Cardiac ventricle fibroblast (primary cell): ENCODE data around the gene CDK2AP2. TPM values are rescaled to one million over a fixed set of nuclear protein-coding genes. Genes with fewer than 3 reads are reported as not detected.

Experiments
- total RNA-seq: library from RNA; depleted of rRNA; stranded (reverse); fragments of >200 nt; gene quantifications from 2 replicates; pipeline ENCODE4 v1.2.3, GENCODE V29; 2015

The CDK2AP2 gene, protein sequence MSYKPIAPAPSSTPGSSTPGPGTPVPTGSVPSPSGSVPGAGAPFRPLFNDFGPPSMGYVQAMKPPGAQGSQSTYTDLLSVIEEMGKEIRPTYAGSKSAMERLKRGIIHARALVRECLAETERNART
- total RNA-seq: 29.5 and 35.6 TPM in 2 replicates

DNA sequence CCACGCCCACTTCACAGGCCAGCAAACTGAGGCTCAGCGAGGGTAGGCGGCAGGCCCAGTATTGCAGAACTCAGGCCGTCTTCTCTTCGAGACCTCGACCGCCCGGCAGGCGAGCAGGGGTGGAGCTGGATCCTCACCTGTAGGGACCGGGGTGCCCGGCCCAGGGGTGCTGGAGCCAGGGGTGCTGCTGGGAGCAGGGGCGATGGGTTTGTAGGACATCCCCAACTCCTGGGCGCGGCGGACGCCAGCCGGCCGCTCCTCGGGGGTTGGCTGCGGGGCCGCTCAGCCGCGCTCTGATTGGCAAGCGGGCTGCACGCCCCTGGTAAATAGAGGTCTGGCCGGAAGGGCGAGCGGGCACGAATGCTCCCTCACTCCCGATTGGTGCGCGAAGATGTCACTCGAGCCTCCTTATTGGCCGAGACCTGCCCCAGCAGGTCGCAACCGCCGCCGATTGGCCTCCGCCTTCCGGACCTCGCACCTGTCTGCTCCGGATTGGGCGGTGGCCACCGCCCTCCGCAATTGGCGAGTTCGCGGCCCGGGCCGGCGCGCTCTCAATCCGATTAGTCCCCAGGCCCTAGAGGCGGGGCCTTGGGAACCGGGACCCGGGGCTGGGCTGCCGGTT lies at the start of gene CDK2AP2:
Gene CDK2AP2 (minus strand): TSS at position 299 of the 622 bp plus-strand sequence. CDS start 80 bp downstream, at position 219.

DNA sequence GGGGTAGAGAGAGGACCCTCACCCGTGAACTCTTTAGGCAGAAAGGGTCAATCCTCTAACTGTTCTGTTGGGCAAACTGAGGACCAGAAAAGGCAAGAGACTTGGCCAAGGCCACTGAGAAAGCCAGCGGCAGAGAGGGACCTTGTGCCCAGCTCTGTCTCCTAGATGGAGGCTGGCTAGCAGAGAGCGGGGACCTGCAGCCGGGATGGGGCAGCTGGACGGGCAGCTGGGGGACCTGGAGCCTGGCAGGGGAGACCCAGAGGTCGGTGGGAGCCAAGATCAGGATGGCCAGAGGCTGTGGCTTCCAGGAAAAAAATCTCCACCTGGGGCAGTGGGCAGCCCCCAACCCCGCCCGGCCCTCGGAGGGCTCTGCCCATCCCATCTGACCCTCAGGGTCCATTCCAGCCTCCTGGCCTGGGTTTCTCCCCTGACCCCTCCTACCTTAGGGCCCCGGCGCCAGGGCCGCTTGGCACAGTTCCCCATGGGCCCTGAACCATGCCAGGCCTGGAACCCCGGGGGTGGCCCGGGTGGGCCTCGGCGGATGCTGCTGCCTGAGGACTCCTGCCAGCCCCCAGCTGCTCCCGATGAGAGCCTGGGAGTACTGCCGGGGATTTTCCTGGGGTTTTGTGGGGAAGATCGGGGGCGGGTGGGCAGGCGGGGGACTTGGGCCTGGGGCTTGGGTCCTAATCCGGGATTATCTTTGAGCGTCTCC lies 15.0 kb upstream of the CDK2AP2 start, which contains the start of gene CABP2:
Gene CABP2 (minus strand): TSS at position 603 of the 712 bp plus-strand sequence. CDS start 120 bp downstream, at position 483.

DNA sequence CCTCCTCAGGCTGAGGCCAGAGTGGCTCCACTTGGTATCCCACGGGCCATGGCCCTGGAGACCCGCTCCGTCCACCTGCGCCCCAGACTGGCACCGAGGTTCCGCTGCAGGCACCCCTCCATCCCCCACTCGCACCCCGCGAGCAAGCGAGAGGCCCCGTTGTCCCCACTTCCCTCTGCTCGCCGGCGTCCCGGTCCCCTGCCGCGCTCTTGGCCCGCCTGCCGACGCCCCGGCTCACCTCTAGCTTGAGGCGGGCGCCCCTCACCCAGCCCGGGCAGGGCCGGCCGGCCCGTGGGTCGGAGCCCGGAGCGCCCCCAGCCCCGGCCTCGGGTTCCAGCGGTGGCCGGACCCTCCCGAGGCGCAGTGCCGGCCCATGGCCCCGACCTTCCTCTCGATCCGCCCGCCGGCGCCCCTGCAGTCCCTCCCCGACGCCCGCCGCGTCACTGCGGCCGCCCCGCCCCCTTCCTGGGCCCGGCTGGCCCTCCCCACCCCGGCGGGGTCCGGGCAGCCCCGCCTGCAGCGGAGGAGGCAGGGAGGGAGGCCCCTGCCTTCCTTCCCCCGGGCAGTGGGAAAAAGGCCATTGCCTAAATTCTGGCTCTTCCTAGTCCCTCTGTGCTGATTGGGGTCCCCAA lies 2.9 kb downstream of the CDK2AP2 start, which contains the start of gene PITPNM1:
Gene PITPNM1 (minus strand): TSS at position 414 of the 632 bp plus-strand sequence. CDS start 1,183 bp downstream, outside the sequence.

DNA sequence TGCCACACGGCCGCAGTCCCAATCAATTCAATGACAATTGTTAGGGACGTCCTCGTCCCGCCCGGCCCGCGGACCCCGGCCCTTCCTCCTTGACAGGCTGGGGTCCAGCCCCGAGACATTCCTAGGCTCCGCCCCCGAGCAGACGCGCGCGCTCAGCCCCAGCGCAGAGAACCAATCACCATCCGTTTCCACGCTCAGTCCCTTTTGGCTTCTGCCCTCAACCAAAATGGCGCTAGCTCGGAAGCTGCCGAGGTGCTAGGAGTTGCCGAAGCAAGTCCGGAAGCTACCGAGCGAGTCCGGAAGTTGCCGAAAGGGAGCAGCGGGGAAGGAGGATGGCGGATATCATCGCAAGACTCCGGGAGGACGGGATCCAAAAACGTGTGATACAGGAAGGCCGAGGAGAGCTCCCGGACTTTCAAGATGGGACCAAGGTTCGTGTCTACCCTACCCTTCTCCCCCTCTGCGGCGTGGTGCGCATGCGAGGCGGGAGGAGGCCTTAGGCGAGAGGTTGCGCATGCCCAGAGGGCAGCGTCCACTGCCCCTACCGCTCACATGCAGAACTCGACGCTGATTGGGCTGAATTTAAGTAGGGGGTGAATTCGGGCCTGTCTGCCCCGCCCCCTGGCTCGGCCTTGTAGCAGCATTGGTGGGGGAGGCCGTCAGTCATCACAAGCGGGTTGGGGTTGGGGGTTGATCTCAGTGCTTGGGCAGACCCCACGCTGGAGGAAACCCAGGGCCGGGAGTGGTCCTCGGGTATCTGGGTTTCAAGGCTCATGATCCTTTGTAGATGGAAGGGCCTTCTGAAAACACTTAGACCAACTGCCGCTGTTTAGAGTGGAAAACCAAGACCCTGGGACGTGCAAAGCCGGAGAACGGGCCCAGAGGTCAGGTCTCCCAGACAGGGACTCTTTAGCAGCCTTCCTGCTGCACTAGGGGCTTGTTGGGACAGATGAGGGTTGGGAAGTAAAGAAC lies 24.8 kb downstream of the CDK2AP2 start, which contains the start of gene AIP:
Gene AIP (plus strand): TSS at position 200 of the 972 bp plus-strand sequence. CDS start 133 bp downstream, at position 333.

DNA sequence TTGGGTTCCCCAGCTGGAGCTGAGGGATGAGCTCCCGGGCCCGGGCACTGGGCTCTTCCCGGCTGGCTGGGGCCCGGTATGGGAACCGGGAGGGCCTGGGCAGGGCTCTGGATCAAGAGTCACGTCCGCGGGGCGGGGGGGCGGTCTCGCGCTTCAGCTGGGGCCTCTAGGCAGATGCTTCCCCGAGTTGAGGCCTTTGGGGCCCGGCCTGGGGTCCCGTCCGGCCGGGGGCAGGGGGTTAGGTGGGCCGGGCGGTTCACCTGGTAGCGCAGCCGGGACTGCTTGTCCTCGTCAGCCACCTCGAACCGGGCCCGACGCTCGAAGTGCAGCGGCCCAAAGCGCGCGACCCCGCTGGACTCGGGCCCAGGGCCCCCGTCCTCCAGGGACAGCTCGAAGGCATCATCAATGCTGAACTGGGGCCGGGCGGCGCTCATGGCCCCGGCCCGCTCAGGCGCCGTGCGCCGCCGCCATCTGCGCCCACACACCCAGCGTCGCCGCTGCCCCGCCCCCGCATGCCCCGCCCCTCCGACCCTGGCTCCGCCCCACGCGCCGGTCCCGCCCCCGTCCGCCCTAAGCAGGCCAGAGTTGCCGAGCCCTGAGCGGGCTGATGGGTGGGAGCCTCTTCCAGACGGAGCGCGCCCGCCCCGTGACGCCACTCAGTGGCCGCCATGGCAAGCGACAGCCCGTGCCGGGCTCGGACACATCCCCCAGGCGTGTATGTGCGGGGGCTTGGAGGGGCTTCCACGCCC lies 39.0 kb downstream of the CDK2AP2 start, which contains the start of gene TMEM134:
Gene TMEM134 (minus strand): TSS at position 493 of the 749 bp plus-strand sequence. CDS start 59 bp downstream, at position 434.

Other genes with a start within 250 kb of the CDK2AP2 start
- 25.4 and 28.3 TPM in 2 replicates for gene GRK2, start 241.7 kb downstream of the CDK2AP2 start, total RNA-seq
- 16.6 and 29.9 TPM in 2 replicates for gene ANKRD13D, start 218.9 kb downstream of the CDK2AP2 start, total RNA-seq
- 22.4 and 23.3 TPM in 2 replicates for gene SSH3, start 204.6 kb downstream of the CDK2AP2 start, total RNA-seq
- 91.0 and 113 TPM in 2 replicates for gene POLD4, start 154.6 kb downstream of the CDK2AP2 start, total RNA-seq
- 8.2 and 8.4 TPM in 2 replicates for gene CLCF1, start 134.6 kb downstream of the CDK2AP2 start, total RNA-seq
- gene RAD9A, start 116.2 kb downstream of the CDK2AP2 start, total RNA-seq: 4.2 and 7.1 TPM in 2 replicates
- gene PPP1CA, start 106.3 kb downstream of the CDK2AP2 start, total RNA-seq: 105 and 122 TPM in 2 replicates
- gene TBC1D10C, start 104.1 kb downstream of the CDK2AP2 start, total RNA-seq: not detected in 2 replicates
- 0.05 TPM in 1 of 2 replicates, not detected in the other for gene CARNS1, start 92.5 kb downstream of the CDK2AP2 start, total RNA-seq
- 14.9 and 28.5 TPM in 2 replicates for gene RPS6KB2, start 79.7 kb downstream of the CDK2AP2 start, total RNA-seq
- not detected in 2 replicates for gene PTPRCAP, start 70.5 kb downstream of the CDK2AP2 start, total RNA-seq
- gene CORO1B, start 64.7 kb downstream of the CDK2AP2 start, total RNA-seq: 62.4 and 70.1 TPM in 2 replicates
- gene GPR152, start 55.4 kb downstream of the CDK2AP2 start, total RNA-seq: not detected in 2 replicates
- not detected in 2 replicates for gene CABP4, start 52.8 kb downstream of the CDK2AP2 start, total RNA-seq
- 67.5 and 69.0 TPM in 2 replicates for gene TMEM134, start 38.9 kb downstream of the CDK2AP2 start, total RNA-seq
- 46.8 and 62.4 TPM in 2 replicates for gene AIP, start 25.1 kb downstream of the CDK2AP2 start, total RNA-seq
- 17.0 and 20.1 TPM in 2 replicates for gene PITPNM1, start 2.8 kb downstream of the CDK2AP2 start, total RNA-seq
- gene CABP2, start 15.3 kb upstream of the CDK2AP2 start, total RNA-seq: not detected in 2 replicates
- 422 and 531 TPM in 2 replicates for gene GSTP1, start 75.7 kb upstream of the CDK2AP2 start, total RNA-seq
- gene NDUFV1, start 98.8 kb upstream of the CDK2AP2 start, total RNA-seq: 131 and 145 TPM in 2 replicates
- 5.0 and 9.0 TPM in 2 replicates for gene NUDT8, start 121.8 kb upstream of the CDK2AP2 start, total RNA-seq
- not detected in 2 replicates for gene TBX10, start 131.6 kb upstream of the CDK2AP2 start, total RNA-seq
- not detected in 2 replicates for gene ACY3, start 142.6 kb upstream of the CDK2AP2 start, total RNA-seq
- gene ALDH3B2, start 166.5 kb upstream of the CDK2AP2 start, total RNA-seq: not detected in 2 replicates